K562 (cell line): Measurements from ENCODE around the gene WDR64.

Source experiments
- HNRNPUL1 ChIP-seq: fragments of 200-400 bp; formaldehyde crosslinking; IDR thresholded peaks from 2 replicates; pipeline ENCODE4 v1.6.1; 2017; ENCODE audit warnings: low read length
- POLR2AphosphoS2 ChIP-seq: IDR thresholded peaks from 2 replicates; pipeline ENCODE4 v1.6.1; 2012; ENCODE audit warnings: low read length, improper control_type of control experiment

DNA sequence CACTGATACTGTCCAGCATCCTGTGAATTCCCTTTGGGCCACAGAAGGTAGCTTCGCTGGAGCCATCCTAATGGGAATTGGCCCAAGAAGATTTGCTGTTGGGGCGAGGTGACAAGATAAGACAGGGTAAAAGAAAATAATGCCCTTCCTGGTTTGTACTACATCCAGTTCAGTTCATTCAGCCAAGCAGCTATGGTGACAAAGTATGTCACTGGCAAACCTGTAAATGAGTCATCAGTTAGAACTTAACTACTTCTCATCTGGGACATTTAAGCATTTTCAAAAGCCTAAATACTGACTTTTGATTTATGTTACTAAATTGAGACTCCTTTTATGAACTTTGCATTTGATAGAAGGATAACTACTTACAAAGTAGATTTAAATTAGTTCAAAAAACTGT, 54.2 kb downstream of the WDR64 start:
- TF ChIP-seq POLR2AphosphoS2 (no peak), HNRNPUL1 (no peak)
